AG09319 (cell line): ENCODE data around the gene SV2C.
"Not testable (repeated sequence)": the region's sequence is repeated elsewhere in the genome, so short reads cannot be mapped to it uniquely, and the experiment has no call there.

Experiments
- DNase-seq: peaks from one replicate; pipeline ENCODE4 v3.0.0-alpha.2; 2010; ENCODE audit warnings: low read depth; ENCODE audit errors: extremely low read depth
- CTCF ChIP-seq: IDR thresholded peaks from 2 replicates; pipeline ENCODE4 v1.5.1; 2011; ENCODE audit warnings: low read depth, mild to moderate bottlenecking, inconsistent platforms, low read length, moderate library complexity

Gene SV2C

GRCh38 chr5:76236684-76237083 lies 153.5 kb downstream of the SV2C start:
- TF ChIP-seq CTCF = no peak
- no peak for DNase-seq

GRCh38 chr5:76240336-76240735 lies 157.2 kb downstream of the SV2C start:
- no peak for DNase-seq
- no peak for TF ChIP-seq CTCF

GRCh38 chr5:76242155-76242554 lies 159.0 kb downstream of the SV2C start:
- DNase-seq = not testable (repeated sequence)

- no peak for DNase-seq
- no peak for TF ChIP-seq CTCF
These were observed 162.4 kb downstream of the SV2C start for GRCh38 chr5:76245590-76245989.

GRCh38 chr5:76249621-76250020 lies 166.4 kb downstream of the SV2C start:
- DNase-seq = no peak
- no peak for TF ChIP-seq CTCF

GRCh38 chr5:76250463-76250862 lies 167.3 kb downstream of the SV2C start:
- no peak for DNase-seq
- TF ChIP-seq CTCF = no peak

GRCh38 chr5:76251656-76252055 lies 168.5 kb downstream of the SV2C start:
- DNase-seq = no peak
- no peak for TF ChIP-seq CTCF

GRCh38 chr5:76252437-76252836 lies 169.3 kb downstream of the SV2C start:
- no peak for TF ChIP-seq CTCF
- no peak for DNase-seq
